MCF 10A (cell line): ENCODE measurements around the gene CACNB4. TPM values are rescaled to one million over a fixed set of nuclear protein-coding genes. Genes with fewer than 3 reads are reported as not detected.
A peak's percentile ranks its signal among the peaks of the same experiment; 100 is the strongest.

Source experiments
- Bru-seq: library from RNA; stranded (reverse); fragments of 400-500 nt; gene quantifications from one replicate; lab custom pipeline; 2021; lab: Mats Ljungman, UMichigan
- BruChase-seq, 2 experiments: library from RNA; stranded (reverse); fragments of 400-500 nt; gene quantifications; one replicate each; lab custom pipeline; 2021; lab: Mats Ljungman, UMichigan
- BruUV-seq: library from RNA; stranded (reverse); fragments of 400-500 nt; replicated peaks from 2 replicates; lab custom pipeline; 2021; lab: Mats Ljungman, UMichigan
- CTCF ChIA-PET: fragments of 300-600 bp; sonication (Branson Sonifier 250); formaldehyde crosslinking; extraction: SDS; loops from one replicate; lab custom pipeline; 2021; ENCODE audit warnings: antibody characterized with exemption, inconsistent platforms; lab: Yijun Ruan, JAX
- POLR2A ChIA-PET: fragments of 300-600, 350-650 bp; sonication (Branson Sonifier 250); formaldehyde crosslinking; extraction: SDS; loops from one replicate; lab custom pipeline; 2020; ENCODE audit warnings: antibody characterized with exemption, inconsistent platforms; lab: Yijun Ruan, JAX
- DNase-seq: peaks from one replicate; pipeline ENCODE4 v3.0.0-alpha.2; 2018; ENCODE audit not compliant: unreplicated experiment
- H3K27ac Mint-ChIP-seq: one replicate; pipeline ENCODE4 v1.8.0; 2022; ENCODE audit warnings: mild to moderate bottlenecking, low read depth, mixed read lengths; ENCODE audit not compliant: unreplicated experiment
- H3K27me3 Mint-ChIP-seq: one replicate; pipeline ENCODE4 v1.8.0; 2022; ENCODE audit warnings: mixed read lengths; ENCODE audit not compliant: insufficient read depth, unreplicated experiment
- H3K36me3 Mint-ChIP-seq: one replicate; pipeline ENCODE4 v1.8.0; 2022; ENCODE audit warnings: mild to moderate bottlenecking, moderate library complexity, mixed read lengths; ENCODE audit not compliant: insufficient read depth, unreplicated experiment
- H3K4me1 Mint-ChIP-seq: one replicate; pipeline ENCODE4 v1.8.0; 2022; ENCODE audit warnings: mixed read lengths; ENCODE audit not compliant: insufficient read depth, unreplicated experiment
- H3K4me3 Mint-ChIP-seq: one replicate; pipeline ENCODE4 v1.8.0; 2022; ENCODE audit warnings: mild to moderate bottlenecking, moderate library complexity, mixed read lengths; ENCODE audit not compliant: unreplicated experiment
- H3K9me3 Mint-ChIP-seq: one replicate; pipeline ENCODE4 v1.8.0; 2022; ENCODE audit warnings: mixed read lengths; ENCODE audit not compliant: unreplicated experiment
- CTCF ChIP-seq: fragments of 200-600 bp; IDR thresholded peaks from one replicate; pipeline ENCODE4 v1.8.0; 2022; ENCODE audit warnings: antibody characterized with exemption, mild to moderate bottlenecking; ENCODE audit not compliant: unreplicated experiment
- intact Hi-C: fragments of 100-400 bp; cut with micrococcal nuclease; formaldehyde crosslinking; loops from 2 replicates; pipeline ENCODE4 v1.14.1; 2022
- long read RNA-seq: library from polyadenylated mRNA; stranded (forward); transcript quantifications from one replicate; pipeline ENCODE4 v2.0.0, GENCODE V29; 2022
- total RNA-seq: library from RNA; stranded (reverse); gene quantifications from 2 replicates; pipeline ENCODE4 v1.2.3, GENCODE V29; 2022

CACNB4 gene
- total RNA-seq (0.29 and 0.49 TPM in 2 replicates), Bru-seq, nascent RNA (percentile 26 among the genes with signal in this experiment), BruChase-seq, experiment 1, labeled RNA remaining after a 6-hour chase (percentile 61 among the genes with signal in this experiment), BruChase-seq, experiment 2, labeled RNA remaining after a 2-hour chase (percentile 42 among the genes with signal in this experiment)
- long read RNA-seq, partial matches to known transcripts = 1 of 1 reads
- long read RNA-seq, other reads (novel, unspliced or antisense) = 0 of 1 reads

DNA sequence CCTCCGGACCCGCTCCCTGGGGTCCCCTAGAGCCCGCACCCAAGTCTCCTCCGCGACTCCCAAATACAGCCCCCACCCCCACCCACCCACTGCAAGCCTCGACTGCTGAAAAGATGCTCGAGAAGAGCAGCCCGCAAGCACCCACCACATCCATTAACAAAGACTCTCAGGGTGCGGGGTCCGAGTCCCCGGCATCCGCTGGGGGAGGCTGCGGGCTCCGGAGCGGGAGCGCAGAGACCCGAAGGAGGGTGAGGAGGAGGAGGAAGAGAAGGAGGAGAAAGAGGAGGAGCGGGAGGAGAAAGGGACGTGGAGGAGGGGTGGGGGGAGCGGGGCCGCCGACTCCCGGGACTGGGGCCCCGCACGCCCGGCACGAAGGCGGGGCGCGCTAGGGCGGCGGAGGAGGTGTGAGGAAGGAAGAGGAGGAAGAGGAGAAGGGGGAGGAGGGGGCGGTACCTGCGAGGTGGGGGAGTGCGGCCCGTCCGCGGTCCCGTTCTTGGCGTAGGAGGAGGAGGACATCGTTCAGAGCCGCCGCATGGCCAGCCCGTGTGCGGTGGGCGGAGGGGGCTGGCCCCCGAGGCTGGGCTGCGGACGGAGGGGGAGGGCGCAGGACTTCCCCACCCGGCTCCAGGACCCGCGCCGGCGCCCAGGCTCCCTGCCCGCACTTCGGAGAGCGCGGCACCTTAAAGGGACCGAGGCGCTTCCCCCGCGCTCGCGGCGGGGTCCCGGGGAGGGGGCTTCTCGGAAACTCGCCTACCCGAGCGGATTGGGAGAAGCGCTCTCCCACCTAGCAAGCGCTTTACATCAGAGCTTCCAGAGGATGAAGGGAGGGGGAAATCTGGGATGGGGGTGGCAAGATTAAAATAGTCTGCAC lies at the start of gene CACNB4:
Gene CACNB4 (minus strand): TSS at position 549 of the 871 bp plus-strand sequence.
- no peak for TF ChIP-seq CTCF
- ChIA-PET CTCF (interaction anchor here (0.7 to 1.6 kb wide), 2 partner anchors 62 to 153 kb away, joined by 4 to 7 read pairs; no protein-coding TSS in a partner anchor), POLR2A (no interaction called here)
- Mint-ChIP-seq H3K4me3 (peak within 1 kb of the TSS; percentile 54), H3K4me1 (peaks cover 18% of the 10 kb centered on the region), H3K36me3 (no peaks in the 10 kb centered on the region), H3K9me3 (no peaks in the 10 kb centered on the region), H3K27ac (no peak within 1 kb of the TSS), H3K27me3 (peaks cover 34% of the 10 kb centered on the region)
- no TSS peak for BruUV-seq
- no peak for DNase-seq
- intact Hi-C loops = no loop called here

- TF ChIP-seq CTCF = no peak
- no peaks in the 10 kb centered on the region for H3K4me1 Mint-ChIP-seq
- H3K36me3 Mint-ChIP-seq = peaks cover 4% of the 10 kb centered on the region
- POLR2A ChIA-PET = interaction anchor here (0.6 kb wide), 1 partner anchor 362 kb away, joined by 3 read pairs; no protein-coding TSS in a partner anchor
- H3K27ac Mint-ChIP-seq = no peak overlapping the region
- H3K4me3 Mint-ChIP-seq = no peak overlapping the region
- intact Hi-C loops = no loop called here
- H3K9me3 Mint-ChIP-seq = no peaks in the 10 kb centered on the region
- CTCF ChIA-PET = interaction anchor here (0.6 to 1.2 kb wide), 4 partner anchors 10 to 699 kb away, joined by 3 read pairs; no protein-coding TSS in a partner anchor
- no TSS peak for BruUV-seq
- DNase-seq = peak; percentile 17
- H3K27me3 Mint-ChIP-seq = no peaks in the 10 kb centered on the region
Measured at GRCh38 chr2:152134488-152135280, 35.8 kb upstream of the CACNB4 start.

DNA sequence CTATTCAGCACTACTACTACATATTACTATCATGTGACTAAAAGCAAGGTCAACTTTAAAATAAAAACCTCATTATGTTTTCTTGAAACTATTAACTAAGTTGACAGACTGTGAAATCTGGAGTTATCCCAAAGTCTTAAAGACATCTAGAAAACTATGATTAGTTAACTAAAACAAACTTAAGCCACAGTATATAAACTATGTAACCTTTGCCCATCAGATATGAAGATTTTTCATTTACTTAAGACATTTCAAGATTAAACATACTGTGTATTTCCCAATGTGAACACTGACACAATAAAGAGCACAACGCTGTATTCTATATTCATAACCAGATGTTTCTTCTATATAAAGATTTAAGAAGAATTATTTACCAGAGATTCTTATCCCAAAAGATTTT lies 33.5 kb upstream of the CACNB4 start:
- no peak for TF ChIP-seq CTCF
- no TSS peak for BruUV-seq
- intact Hi-C loops = no loop called here
- H3K9me3 Mint-ChIP-seq = no peaks in the 10 kb centered on the region
- no peaks in the 10 kb centered on the region for H3K4me1 Mint-ChIP-seq
- no peak overlapping the region for H3K27ac Mint-ChIP-seq
- CTCF ChIA-PET = interaction anchor here (0.6 kb wide), 1 partner anchor 10 kb away, joined by 3 read pairs; no protein-coding TSS in a partner anchor
- H3K27me3 Mint-ChIP-seq = no peaks in the 10 kb centered on the region
- peaks cover 4% of the 10 kb centered on the region for H3K36me3 Mint-ChIP-seq
- H3K4me3 Mint-ChIP-seq = no peak overlapping the region
- DNase-seq = no peak
- POLR2A ChIA-PET = no interaction called here
